Smooth muscle cell of the brain vasculature (primary cell): Measurements from ENCODE around the gene CHST5.
"Not testable (repeated sequence)": the region's sequence is repeated elsewhere in the genome, so short reads cannot be mapped to it uniquely, and the experiment has no call there.

Experiments used
- DNase-seq: peaks from one replicate; pipeline ENCODE4 v3.0.0-alpha.2; 2012; ENCODE audit warnings: low read depth, low spot score

Gene CHST5

DNA sequence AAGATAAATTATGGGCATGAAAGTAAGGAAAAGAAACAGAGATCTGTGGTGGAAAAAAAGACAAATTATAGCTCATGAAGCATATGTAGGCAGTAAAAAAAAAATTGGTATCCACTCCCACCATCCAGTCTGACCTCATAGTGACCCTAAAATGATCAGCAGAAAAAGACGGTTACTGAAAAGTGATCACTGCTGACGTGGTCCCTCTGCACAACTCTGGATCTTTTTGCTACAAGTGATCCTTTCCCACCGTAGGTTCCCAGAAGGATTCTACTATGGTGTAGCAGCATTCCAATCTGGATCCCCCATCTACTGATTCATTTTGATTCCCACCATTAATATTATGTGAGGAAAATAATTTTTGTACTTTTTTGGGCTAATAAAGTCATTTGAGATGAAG, 29.8 kb downstream of the CHST5 start:
- no peak for DNase-seq

DNA sequence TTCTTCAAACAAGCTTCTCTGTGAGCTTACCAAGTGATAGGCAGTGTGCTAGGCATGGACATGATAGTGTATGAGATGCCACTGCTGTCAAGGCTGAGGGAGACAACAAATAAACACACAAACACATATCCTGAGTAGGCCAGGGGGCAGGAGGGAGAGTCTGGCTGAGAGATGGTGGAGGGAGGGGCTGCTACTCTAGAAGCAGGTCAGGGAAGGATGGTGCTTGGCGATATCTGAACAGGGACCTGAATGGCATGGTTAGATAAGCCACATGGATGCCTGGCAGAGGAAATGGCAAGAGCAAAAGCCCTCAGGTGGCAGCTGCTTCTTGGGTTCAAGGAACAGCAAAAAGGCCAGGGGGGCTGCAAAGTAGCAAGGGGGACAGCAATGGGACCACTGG, 32.1 kb downstream of the CHST5 start:
- no peak for DNase-seq

DNA sequence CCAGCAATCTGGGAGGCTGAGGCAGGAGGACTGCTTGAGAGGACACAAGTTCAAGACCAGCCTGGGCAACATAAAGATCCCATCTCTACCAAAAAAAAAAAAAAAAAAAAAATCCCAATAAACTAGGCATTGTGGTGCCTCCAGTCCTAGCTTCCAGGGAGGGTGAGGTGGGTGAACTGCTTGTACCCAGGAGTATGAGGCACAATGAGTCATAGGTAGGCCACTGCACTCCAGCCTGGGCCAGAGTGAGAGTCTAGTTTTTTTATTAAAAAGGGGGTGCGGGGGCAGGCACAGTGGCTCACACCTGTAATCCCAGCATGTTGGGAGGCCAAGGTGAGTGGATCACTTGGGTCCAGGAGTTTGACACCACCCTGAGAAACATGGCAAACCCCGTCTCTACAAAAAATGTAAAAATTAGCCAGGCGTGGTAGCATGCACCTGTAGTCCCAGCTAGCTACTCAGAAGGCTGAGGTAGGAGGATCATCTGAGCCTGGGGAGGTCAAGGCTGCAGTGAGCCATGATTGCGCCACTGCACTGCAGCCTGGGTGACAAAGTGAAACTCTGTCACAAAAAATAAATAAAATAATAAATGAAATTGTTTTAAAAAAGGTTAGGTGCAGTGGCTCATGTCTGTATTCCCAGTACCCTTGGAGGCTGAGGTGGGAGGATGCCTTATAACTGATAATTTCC, 32.8 kb downstream of the CHST5 start:
- DNase-seq, result no peak

DNA sequence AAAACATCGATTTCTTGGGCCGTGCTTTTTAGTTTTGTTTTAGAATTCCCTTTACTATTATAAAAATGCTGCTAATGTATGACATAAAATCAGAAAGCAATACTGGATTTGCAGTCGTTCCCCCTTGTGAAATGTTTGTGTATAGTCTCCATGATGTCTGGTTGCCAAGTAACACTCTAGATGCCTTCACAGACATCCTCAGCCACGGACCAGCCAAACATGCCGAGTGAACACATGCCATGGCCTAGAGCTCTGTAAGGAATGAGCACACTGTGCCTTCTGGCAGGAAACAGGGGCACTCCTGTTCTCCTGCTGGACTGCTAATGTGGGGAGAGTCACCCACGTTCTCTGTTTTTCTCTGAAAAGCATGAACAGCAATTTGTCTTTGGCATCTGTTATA, 34.1 kb downstream of the CHST5 start:
- DNase-seq, result not testable (repeated sequence)

DNA sequence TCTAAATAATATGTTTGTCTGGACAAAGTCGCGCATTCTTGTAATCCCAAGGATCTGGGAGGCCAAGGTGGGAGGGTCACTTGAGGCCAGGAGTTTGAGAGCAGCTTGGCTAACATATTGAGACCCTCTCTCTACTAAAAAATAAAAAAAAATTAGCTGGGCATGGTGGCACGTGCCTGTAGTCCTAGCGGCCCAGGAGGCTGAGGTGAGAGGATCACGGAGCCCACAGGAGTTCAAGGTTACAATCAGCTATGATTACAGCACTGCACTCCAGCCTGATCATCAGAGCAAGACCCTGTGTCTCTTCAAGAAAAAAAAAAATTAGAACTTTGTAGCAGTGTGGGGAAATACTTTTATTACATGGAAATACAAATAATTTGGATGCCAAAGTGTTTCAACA, 34.5 kb downstream of the CHST5 start:
- no peak for DNase-seq

DNA sequence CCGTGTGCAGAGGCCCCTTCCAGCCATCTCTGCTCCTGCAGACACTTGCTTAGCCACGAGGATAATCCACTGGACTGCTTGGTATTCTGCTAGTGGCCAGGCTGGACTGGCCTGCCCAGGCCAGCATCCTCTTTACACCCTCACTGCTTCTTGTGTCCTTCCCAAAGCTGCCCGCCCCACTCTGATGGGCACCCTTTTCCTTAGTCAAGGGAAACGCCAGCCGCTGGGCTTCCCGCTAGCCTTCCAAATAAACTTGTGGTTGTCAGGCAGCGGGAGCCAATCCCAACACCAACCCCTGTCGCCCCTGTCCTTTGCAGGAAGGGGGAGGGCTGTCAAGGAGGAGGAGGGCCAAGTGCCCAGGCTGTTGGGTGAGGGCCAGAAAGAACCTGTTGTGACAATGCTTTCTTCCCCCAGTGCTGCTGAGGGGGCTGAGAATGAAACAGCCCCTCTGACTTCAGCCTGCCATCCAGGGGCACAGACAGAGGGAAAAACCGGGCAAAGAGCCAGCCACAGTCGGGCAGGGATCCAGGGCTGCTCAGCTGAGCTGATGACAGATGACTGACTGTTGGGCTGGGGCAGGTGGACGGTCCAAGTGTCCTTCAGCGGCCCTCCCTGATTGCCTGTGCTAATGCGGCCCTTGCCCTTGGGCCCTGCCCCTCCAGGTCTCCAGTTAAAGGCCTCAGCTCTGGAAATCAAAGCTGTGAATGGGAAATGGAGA, 37.1 kb downstream of the CHST5 start:
- not testable (repeated sequence) for DNase-seq

DNA sequence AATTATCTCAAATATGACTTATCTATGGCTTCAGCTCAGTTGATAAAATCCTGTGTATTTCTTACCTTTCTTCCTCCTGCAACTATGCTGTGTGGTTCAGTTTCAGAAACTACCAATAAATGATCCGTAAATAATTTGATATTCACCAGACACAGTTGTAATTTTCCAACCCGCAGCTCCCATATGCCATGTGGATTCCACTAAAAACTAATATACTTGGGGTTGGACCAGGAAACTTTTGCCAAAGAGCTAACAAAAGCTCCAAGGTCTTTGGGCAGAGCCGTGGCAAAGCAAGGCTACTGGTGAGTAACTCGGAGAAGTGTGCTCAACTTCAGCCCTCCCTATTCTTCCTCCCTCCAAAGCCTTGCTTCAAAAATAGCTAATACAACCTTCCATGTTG, 38.4 kb downstream of the CHST5 start:
- no peak for DNase-seq

DNA sequence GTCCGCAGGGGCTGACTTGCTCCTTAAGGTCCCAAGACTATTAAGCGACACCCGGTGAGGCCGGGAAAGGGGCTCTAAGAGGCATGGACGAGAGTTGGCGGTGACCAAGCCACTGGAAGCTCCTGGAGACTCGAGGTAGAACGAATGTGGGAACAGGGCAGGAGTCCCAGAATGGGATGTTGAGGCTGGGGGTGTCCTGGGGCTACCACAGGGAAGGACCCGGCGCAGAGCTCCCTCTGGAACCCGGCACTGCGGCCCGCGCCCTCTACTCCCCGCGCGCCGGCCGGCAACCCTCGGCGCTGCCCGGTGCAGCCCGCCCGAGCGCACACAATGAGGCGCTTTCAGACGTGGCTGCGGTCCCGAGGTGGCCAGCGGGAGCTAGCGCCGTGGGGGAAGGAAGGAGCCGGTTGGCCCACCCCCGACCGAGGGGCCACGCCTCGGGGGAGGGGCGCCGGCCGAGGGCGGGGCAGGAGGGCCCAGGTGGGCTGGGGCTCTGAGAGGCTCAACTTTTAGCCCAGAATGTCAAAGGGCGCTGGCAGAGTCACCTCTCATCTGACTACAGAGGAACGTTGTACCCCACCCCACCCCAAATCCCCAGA, 40.7 kb downstream of the CHST5 start, which contains the start of gene CHST6:
TSS of gene CHST6 (minus strand) at position 366 of the 599 bp plus-strand sequence. CDS start 15,613 bp downstream, outside the sequence.
- no peak for DNase-seq

DNA sequence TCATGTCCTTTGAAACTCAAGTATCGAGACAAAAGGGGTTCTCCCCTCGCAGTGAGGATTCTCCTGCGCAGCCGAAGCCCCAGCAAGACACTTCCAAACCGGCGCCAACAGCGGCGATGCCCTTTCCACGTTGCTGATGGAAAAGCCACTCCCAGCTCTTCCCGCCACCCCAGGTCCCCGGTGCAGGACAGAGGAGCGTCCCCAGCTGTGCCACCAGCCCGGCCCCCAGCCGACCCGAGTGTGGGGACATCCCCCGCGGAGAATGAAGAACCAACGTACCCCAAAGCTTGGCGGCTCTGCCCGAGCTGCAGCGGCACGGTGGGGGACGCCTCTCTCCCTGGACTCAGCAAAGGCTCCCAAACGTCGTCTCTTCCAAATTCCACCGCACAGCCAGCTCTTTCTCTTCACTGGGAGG, 41.2 kb downstream of the CHST5 start:
- DNase-seq, result no peak

DNA sequence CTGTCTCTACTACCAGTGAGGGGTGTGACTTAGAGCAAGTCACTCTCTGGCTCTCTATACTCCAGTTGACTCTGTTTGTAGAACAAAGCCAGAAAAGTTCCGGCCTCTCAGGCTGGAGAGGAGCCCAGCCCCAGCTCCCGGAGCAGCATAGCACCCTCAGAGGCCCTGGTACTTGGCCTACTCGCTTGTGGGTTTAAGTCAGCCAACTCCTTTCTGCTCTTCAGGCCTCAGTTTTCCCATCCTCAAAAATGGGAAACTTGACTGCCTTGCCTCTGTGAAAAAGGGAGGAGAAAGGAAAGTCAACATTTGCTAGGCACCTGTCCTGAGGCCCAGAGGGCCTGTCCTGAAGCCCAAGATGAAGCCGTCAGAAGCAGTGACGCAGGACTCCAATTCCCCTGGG, 41.7 kb downstream of the CHST5 start:
- DNase-seq, result no peak

DNA sequence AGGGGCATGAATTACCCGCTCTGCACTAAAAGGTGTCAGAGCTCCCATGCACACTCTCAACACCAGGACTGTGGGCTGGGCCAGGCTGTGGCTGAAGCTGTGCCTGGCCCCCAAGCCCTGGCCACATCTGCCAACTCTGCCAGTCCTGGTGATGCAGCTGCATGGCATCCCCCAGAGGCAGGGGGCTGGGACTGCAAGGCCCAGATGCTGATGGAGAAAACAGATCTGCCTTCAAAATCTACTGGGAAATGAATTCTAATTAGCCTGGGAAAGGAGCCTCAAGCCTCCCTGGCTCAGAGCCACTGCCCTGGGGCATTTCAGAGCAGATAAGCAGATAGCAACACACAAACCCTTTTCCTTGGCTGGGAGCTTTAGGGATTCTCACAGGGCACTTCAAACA, 44.0 kb downstream of the CHST5 start:
- DNase-seq, result no peak

DNA sequence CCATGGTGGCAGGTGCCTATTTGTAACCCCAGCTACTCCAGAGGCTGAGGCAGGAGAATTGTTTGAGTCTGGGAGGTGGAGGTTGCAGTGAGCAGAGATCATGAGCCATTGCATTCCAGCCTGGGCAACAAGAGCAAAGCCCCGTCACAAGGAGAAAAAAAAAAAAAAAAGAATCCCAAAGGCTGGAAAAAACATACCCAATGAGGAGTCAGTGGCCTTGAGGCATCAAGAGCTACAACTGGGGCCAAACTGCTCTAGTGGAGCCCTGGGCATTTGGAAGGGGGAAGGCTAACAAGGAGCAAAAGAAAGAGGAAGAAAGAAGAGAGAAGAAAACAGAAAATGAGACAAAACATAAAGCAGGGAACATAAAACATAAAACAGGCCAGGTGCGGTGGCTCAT, 47.6 kb downstream of the CHST5 start:
- no peak for DNase-seq

DNA sequence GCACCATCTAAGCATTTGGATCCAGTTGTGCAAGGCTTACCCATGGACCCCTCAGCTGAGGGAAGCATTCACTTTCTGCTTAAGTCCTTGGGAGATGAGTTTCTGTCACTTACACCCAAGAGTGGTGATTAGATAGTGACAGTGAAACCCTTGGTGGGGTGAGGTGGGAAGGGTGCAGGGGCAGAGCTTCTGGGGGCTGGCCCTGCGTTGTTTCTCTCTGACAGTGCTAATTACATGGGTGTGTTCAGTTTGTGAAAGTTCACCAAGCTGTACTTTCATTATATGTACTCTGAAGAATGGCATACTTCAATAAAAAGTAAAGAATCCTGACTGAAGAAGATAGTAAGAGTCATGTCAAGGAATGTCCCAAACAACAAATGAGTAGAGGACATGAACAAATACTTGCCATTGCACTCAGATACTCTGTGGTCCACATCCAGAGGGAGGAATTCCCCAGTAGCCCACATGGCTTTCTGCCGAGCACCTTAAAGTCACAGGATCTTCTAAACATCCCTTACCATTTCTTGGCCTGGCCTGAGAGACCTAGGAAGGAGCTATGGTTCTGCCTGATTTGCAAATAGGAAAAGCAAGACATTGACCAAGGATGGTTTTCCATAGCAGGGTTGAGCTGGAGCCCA, 49.1 kb downstream of the CHST5 start:
- no peak for DNase-seq

DNA sequence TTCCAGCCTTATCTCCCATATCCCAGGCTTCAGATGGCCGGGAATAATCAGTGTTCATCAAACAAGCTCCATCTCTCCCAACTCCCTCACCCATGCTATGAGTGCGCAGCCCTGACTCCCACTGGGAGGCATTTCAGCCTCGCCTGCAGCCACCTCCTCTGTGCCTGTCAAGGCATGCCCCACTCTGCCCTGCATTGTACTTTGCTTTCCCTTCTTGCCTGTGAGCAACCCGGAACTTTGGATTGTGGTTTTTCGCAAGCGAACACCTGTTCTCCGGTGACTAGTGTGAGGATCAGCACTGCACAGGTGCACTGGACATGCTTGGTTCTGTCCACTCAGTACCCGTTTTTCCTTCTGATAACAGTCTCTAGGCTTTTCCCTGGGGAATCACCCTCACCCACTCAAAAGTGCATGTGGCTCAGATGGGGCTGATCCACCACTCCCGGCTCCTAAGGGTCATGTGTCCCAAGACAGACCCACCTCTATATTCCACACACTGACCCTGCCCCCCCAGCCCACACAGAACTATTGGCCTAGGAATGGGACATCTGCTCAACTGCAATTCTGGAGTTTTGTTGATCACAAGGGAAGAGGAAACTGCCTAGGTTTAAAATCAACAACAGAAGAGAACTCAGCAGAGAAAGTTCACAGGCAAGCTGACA, 49.8 kb downstream of the CHST5 start:
- DNase-seq, result no peak

DNA sequence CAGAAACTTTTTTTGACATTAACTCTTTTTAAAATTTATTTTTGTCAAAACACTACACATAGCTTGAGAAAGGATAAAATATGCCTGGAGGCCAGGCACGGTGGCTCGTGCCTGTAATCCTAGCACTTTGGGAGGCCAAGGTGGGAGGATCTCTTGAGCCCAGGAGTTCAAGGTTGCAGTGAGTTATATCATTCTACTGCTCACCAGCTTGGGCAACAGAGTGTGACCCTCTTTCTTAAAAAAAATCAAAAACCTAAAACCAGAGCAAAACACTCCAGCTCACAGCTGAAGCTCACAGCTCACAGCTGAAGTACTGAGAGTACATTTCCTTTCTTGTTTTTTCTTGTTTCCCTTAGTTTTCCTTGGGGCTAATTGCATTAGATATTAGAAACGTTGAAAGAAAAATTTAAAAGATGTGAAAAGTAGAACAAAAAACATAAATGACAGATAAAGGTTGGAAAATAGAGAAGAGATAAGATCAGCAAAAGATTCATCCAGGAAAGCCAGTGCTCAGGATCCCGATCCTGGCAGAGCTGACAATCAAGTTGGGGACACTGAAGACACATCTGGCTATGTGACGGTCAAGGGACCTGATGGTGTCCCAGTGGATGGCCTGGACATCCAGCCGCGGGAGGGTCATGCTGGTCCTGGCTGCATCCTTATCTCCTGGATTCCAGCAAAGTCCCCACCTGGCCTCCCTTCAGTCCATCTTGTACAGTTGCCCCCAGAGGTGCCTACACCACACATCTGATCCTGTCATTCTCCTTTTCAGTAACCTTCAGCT, 50.5 kb downstream of the CHST5 start:
- DNase-seq, result no peak

DNA sequence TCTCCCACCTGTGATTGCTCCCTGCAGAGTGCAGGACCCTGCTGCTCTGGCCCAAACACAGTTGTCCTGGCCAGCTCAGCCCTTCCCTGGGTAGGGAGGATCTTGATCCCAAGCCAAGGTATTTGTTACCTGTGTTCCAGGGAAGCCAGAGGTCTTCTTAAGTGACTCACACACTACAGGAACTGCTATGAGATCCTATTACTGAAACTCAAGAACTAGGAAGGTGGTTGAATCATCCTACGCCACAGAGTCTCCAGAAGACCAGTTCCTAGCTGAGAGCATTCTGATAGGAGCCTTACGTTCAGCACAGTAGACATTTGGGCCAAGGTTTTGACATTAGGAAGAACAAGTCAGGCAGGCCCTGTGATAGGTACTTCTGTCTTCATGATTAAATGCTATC, 52.7 kb downstream of the CHST5 start:
- DNase-seq, result no peak

DNA sequence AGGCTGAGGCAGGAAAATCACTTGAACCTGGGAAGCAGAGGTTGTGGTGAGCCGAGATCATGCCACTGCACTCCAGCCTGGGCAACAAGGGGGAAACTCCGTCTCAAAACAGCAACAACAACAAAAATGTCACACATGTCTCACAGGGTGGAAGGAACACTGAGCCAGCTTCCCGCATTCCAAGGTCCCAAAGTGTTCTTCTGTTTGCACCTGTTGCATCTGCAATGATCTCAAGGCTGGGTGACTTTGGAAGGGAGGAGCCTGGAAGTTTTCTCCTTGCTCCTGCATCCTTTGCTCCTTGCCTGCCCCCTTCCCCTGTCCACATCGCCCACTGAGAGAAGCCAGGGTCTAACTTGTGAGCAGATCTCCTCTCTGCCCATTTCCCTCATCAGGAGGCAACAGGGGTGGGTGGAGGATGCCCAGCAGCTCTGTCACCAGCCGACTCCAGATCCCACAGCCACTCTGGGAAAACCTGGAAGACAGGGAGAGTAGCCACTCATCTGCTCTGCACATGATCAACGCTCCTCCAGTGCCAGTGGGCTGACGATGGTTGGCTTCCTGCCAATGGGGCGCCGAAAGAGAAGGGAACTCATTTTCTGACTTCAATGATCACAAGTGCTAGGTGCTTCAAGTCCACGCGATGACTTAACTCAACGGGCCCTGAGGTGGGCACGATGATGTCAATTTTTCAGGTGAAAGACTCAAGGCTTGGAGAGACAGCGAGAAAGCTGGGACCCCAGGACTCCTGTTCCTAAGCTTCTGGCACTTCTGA, 53.3 kb downstream of the CHST5 start:
- DNase-seq, result no peak

DNA sequence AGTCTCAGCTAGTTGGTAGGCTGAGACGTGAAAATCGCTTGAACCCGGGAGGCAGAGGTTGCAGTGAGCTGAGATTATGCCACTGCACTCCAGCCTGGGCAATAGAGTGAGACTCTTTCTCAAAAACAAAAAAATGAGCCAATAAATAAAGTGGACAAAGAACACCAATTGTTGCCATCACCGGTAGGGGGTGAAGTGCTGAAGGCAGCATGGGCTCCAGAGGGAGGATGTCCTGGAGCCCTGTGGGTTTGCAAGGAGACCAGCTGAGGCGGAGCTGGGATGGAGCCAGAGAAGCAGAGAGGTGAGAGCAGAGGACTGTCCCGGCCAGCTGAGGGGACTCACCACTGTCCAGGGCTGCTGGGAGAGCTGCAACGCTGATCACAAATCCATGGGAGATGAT, 54.4 kb downstream of the CHST5 start:
- DNase-seq, result no peak

DNA sequence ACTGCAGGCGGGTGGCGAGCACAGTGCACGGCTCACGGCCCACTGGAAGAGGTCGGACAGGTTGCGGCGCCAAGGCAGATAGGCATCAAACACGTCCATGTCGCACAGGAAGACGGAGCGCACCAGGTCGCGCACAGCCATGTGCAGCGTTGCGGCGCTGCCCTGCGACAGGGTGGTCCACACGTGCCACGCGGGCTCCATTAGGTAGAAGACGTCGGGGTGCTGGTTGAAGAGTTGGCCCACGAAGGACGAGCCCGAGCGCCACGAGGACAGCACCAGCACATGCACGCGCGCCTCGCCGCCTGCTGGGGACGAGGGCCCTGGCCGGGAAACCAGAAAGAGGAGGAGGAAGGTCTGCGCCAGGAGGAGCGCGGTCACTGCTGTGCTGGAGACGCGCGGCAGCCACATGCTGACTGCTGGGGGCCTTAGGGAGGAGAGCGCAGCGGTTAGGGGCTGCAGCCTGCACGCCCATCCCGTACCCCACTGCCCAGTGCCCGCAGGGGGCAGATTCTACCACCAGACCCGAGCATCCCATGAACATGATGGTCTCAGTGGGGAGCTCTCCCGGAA, 56.4 kb downstream of the CHST5 start:
- no peak for DNase-seq
